HCT116 (cell line): Measurements from ENCODE around the gene ADARB1. TPM values are rescaled to one million over a fixed set of nuclear protein-coding genes. Genes with fewer than 3 reads are reported as not detected.

Experiments
- ATAC-seq: fragments of 200-7000 bp; cut with Tn5 transposase; 2 replicates; pipeline ENCODE4 v1.9.1; 2020; ENCODE audit warnings: mild to moderate bottlenecking, moderate library complexity
- BruUV-seq: library from RNA; stranded (reverse); fragments of 400-500 nt; replicated peaks from 2 replicates; lab custom pipeline; 2021; lab: Mats Ljungman, UMichigan
- CTCF ChIA-PET: fragments of 300-600 bp; sonication (Branson Sonifier 250); formaldehyde crosslinking; loops from one replicate; lab custom pipeline; 2021; ENCODE audit warnings: antibody characterized with exemption; lab: Charles Lee
- POLR2A ChIA-PET: fragments of 300-600, 350-600 bp; sonication (Branson Sonifier 250); formaldehyde crosslinking; loops from one replicate; lab custom pipeline; 2021; ENCODE audit warnings: antibody characterized with exemption; lab: Charles Lee
- RAD21 ChIA-PET, 2 experiments: fragments of 300-600 bp; sonication (Branson Sonifier 250); formaldehyde crosslinking; loops; one replicate each; lab custom pipeline; 2023; ENCODE audit warnings: low total read pairs in 2 of 2; ENCODE audit not compliant: uncharacterized antibody in 2 of 2, unreplicated experiment in 2 of 2, low non-redundant PET in 1 of 2; lab: Charles Lee
- DNase-seq: peaks from one replicate; pipeline ENCODE4 v3.0.0-alpha.2; 2010; ENCODE audit warnings: low read depth, low spot score
- H2AFZ ChIP-seq: fragments of 200-600 bp; shearing (Covaris generic), sonication (generic); 2 replicates; pipeline ENCODE4 v1.6.1; 2017; ENCODE audit warnings: low read depth, mixed run types, mixed read lengths, antibody characterized with exemption, low read length; ENCODE audit not compliant: poor library complexity, severe bottlenecking
- H3K27ac ChIP-seq: 2 replicates; pipeline ENCODE4 v1.5.1; 2012; ENCODE audit warnings: low read depth, low read length
- H3K27me3 ChIP-seq: fragments of 200-600 bp; sonication (generic); 2 replicates; pipeline ENCODE4 v1.6.1; 2016; ENCODE audit warnings: mixed run types, low read length, mixed read lengths; ENCODE audit not compliant: insufficient read depth
- H3K36me3 ChIP-seq, 2 experiments: fragments of 200-500 bp in 1 of 2; fragments of 200-600 bp in 1 of 2; sonication (Bioruptor generic) in 1 of 2; sonication (generic) in 1 of 2; 2 replicates each; pipeline versions ENCODE4 v1.5.1 to v1.6.1; 2014 to 2016; ENCODE audit warnings: low read length in 2 of 2, inconsistent platforms in 1 of 2, mixed read lengths in 1 of 2, mixed run types in 1 of 2; ENCODE audit not compliant: insufficient read depth in 2 of 2, control insufficient read depth in 1 of 2
- H3K4me1 ChIP-seq, 2 experiments: fragments of 200-600 bp in 1 of 2; sonication (generic) in 1 of 2; 2 replicates each; pipeline versions ENCODE4 v1.5.1 to v1.6.1; 2012 to 2017; ENCODE audit warnings: low read length in 2 of 2, inconsistent platforms in 1 of 2, mild to moderate bottlenecking in 1 of 2, mixed read lengths in 1 of 2, mixed run types in 1 of 2, moderate library complexity in 1 of 2; ENCODE audit not compliant: insufficient read depth in 2 of 2, control insufficient read depth in 1 of 2
- H3K4me2 ChIP-seq: fragments of 200-600 bp; sonication (generic); 2 replicates; pipeline ENCODE4 v1.6.1; 2017; ENCODE audit warnings: mixed run types, low read length, mixed read lengths
- H3K4me3 ChIP-seq, 2 experiments: fragments of 200-600 bp in 1 of 2; sonication (generic) in 1 of 2; replicated peaks in 1 of 2; 2 replicates each; pipeline ENCODE4 v1.5.1; 2011 to 2016; ENCODE audit warnings: low read length in 2 of 2, control low read depth in 1 of 2, low read depth in 1 of 2, mild to moderate bottlenecking in 1 of 2, mixed read lengths in 1 of 2, mixed run types in 1 of 2
- H3K79me2 ChIP-seq: fragments of 200-600 bp; sonication (generic); 2 replicates; pipeline ENCODE4 v1.6.1; 2017; ENCODE audit warnings: mild to moderate bottlenecking, mixed run types, low read length, moderate library complexity, mixed read lengths; ENCODE audit not compliant: insufficient read depth
- H3K9ac ChIP-seq: fragments of 200-600 bp; sonication (generic); 2 replicates; pipeline ENCODE4 v1.6.1; 2016; ENCODE audit warnings: low read length, mixed read lengths
- H3K9me2 ChIP-seq: fragments of 200-600 bp; sonication (generic), shearing (Covaris generic); 2 replicates; pipeline ENCODE4 v1.6.1; 2017; ENCODE audit warnings: mixed run types, mild to moderate bottlenecking, moderate library complexity; ENCODE audit not compliant: insufficient read depth
- H3K9me3 ChIP-seq, 2 experiments: fragments of 200-500 bp in 1 of 2; fragments of 200-600 bp in 1 of 2; sonication (Bioruptor generic) in 1 of 2; sonication (generic) in 1 of 2; 2 replicates each; pipeline ENCODE4 v1.6.1; 2014 to 2017; ENCODE audit warnings: low read length in 2 of 2, mixed read lengths in 2 of 2, inconsistent platforms in 1 of 2, low read depth in 1 of 2, mild to moderate bottlenecking in 1 of 2, mixed run types in 1 of 2, moderate library complexity in 1 of 2; ENCODE audit not compliant: control insufficient read depth in 1 of 2, insufficient read depth in 1 of 2
- H4K20me1 ChIP-seq: fragments of 200-600 bp; sonication (generic), shearing (Covaris generic); 2 replicates; pipeline ENCODE4 v1.6.1; 2017; ENCODE audit warnings: mixed run types, mild to moderate bottlenecking, moderate library complexity; ENCODE audit not compliant: insufficient read depth
- ATF3 ChIP-seq: IDR thresholded peaks from 2 replicates; pipeline ENCODE4 v1.6.1; 2012
- CBX3 ChIP-seq: IDR thresholded peaks from 2 replicates; pipeline ENCODE4 v1.6.1; 2012; ENCODE audit warnings: low read depth
- CEBPB ChIP-seq: IDR thresholded peaks from 2 replicates; pipeline ENCODE4 v1.6.1; 2012; ENCODE audit warnings: low read depth
- CTCF ChIP-seq, 3 experiments: fragments of 200-600 bp in 1 of 3; sonication (generic) in 1 of 3; IDR thresholded peaks in 2 of 3; conservative IDR thresholded peaks in 1 of 3; 2 replicates each; pipeline ENCODE4 v1.5.1; 2012 to 2017; ENCODE audit warnings: low read depth in 2 of 3, low read length in 2 of 3, antibody characterized with exemption in 1 of 3, borderline replicate concordance in 1 of 3, control low read depth in 1 of 3, mild to moderate bottlenecking in 1 of 3, mixed read lengths in 1 of 3, mixed run types in 1 of 3, moderate library complexity in 1 of 3; ENCODE audit not compliant: insufficient read depth in 1 of 3
- EGR1 ChIP-seq: IDR thresholded peaks from 2 replicates; pipeline ENCODE4 v1.6.1; 2012; ENCODE audit warnings: low read depth
- ELF1 ChIP-seq: IDR thresholded peaks from 2 replicates; pipeline ENCODE4 v1.6.1; 2012; ENCODE audit warnings: low read depth, borderline replicate concordance
- EZH2 ChIP-seq: fragments of 200-600 bp; sonication (generic); IDR thresholded peaks from 2 replicates; pipeline ENCODE4 v1.6.1; 2017; ENCODE audit warnings: antibody characterized with exemption, mixed run types
- FOSL1 ChIP-seq: IDR thresholded peaks from 2 replicates; pipeline ENCODE4 v1.6.1; 2012; ENCODE audit warnings: low read depth
- JUND ChIP-seq: IDR thresholded peaks from 2 replicates; pipeline ENCODE4 v1.6.1; 2012
- MAX ChIP-seq: IDR thresholded peaks from 2 replicates; pipeline ENCODE4 v1.6.1; 2012
- POLR2A ChIP-seq: IDR thresholded peaks from 2 replicates; pipeline ENCODE4 v1.7.0; 2011; ENCODE audit warnings: borderline replicate concordance; ENCODE audit not compliant: insufficient read depth, insufficient read length; ENCODE audit errors: extremely low read depth
- POLR2AphosphoS5 ChIP-seq: IDR thresholded peaks from 2 replicates; pipeline ENCODE4 v1.6.1; 2011; ENCODE audit warnings: mild to moderate bottlenecking, low read depth, low read length, moderate library complexity
- REST ChIP-seq: IDR thresholded peaks from 2 replicates; pipeline ENCODE4 v1.6.1; 2012; ENCODE audit warnings: low read depth
- SP1 ChIP-seq: IDR thresholded peaks from 2 replicates; pipeline ENCODE4 v1.6.1; 2012; ENCODE audit warnings: low read depth
- SRF ChIP-seq: IDR thresholded peaks from 2 replicates; pipeline ENCODE4 v1.6.1; 2012; ENCODE audit warnings: low read depth
- TCF7L2 ChIP-seq: IDR thresholded peaks from 2 replicates; pipeline ENCODE4 v1.7.0; 2011; ENCODE audit warnings: borderline replicate concordance, inconsistent platforms; ENCODE audit not compliant: insufficient read depth, insufficient read length; ENCODE audit errors: extremely low read depth
- YY1 ChIP-seq: IDR thresholded peaks from 2 replicates; pipeline ENCODE4 v1.6.1; 2011; ENCODE audit warnings: low read length, low read depth, moderate library complexity, mild to moderate bottlenecking; ENCODE audit not compliant: insufficient replicate concordance; ENCODE audit errors: extremely low read depth
- ZBTB33 ChIP-seq: IDR thresholded peaks from 2 replicates; pipeline ENCODE4 v1.6.1; 2011; ENCODE audit warnings: mild to moderate bottlenecking, low read length, moderate library complexity; ENCODE audit not compliant: insufficient replicate concordance; ENCODE audit errors: extremely low read depth
- ZFX ChIP-seq: fragments of 450-650 bp; IDR thresholded peaks from 2 replicates; pipeline ENCODE4 v1.6.1; 2017
- ZNF274 ChIP-seq: fragments of 200-500 bp; sonication (Bioruptor generic); IDR thresholded peaks from 2 replicates; pipeline ENCODE4 v1.6.1; 2014; ENCODE audit warnings: mild to moderate bottlenecking, low read depth, low read length, inconsistent platforms
- intact Hi-C: fragments of 100-400 bp; cut with micrococcal nuclease; formaldehyde crosslinking; loops from 2 replicates; pipeline ENCODE4 v1.10.0; 2022
- total RNA-seq: library from RNA; stranded (reverse); gene quantifications from one replicate; pipeline ENCODE4 v1.2.1, GENCODE V29; 2021; ENCODE audit not compliant: unreplicated experiment

The ADARB1 gene
- total RNA-seq, 1 experiment from 2014 or later: 13.5 TPM

GRCh38 chr21:45079351-45079750, 5.0 kb downstream of the ADARB1 start:
- intact Hi-C loops: no loop called here
- Histone ChIP-seq H3K27me3 (no peaks in the 10 kb centered on the region), H3K9me3 (no peaks in the 10 kb centered on the region), H3K36me3 (no peaks in the 10 kb centered on the region), H3K79me2 (peaks cover 26% of the 10 kb centered on the region; the same call in 1 of the 2 replicates), H3K4me2 (no peak overlapping the region), H4K20me1 (no peaks in the 10 kb centered on the region), H3K27ac (no peak overlapping the region), H2AFZ (no peak overlapping the region), H3K4me3 (no peak overlapping the region), H3K9me2 (no peaks in the 10 kb centered on the region), H3K4me1 (peaks cover 13 to 21% of the 10 kb centered on the region in 2 experiments), H3K9ac (no peak overlapping the region)
- TF ChIP-seq CEBPB: no peak
- no peak for TF ChIP-seq MAX
- no peak for TF ChIP-seq FOSL1
- TF ChIP-seq CTCF (IDR thresholded peaks at IDR 0.05 in 2 of 3, conservative IDR thresholded peaks at IDR 0.05 in 1 of 3; ENCODE audit: borderline replicate concordance in 1 of 3, insufficient read depth in 1 of 3, low read depth in 2 of 3, low read length in 2 of 3): no peak
- no peak for TF ChIP-seq JUND
- TF ChIP-seq TCF7L2: no peak
- no peak for TF ChIP-seq ZBTB33
- TF ChIP-seq ZFX: no peak
- TF ChIP-seq POLR2AphosphoS5: no peak
- TF ChIP-seq ELF1: no peak
- no peak for TF ChIP-seq ATF3
- TF ChIP-seq SRF: no peak
- TF ChIP-seq YY1: no peak
- no peak for TF ChIP-seq EGR1
- TF ChIP-seq SP1: no peak
- no peak for TF ChIP-seq CBX3
- TF ChIP-seq POLR2A: no peak
- no peak for TF ChIP-seq EZH2
- TF ChIP-seq REST: no peak
- TF ChIP-seq ZNF274: no peak
- ChIA-PET RAD21 (no interaction called here), CTCF (interaction anchor here (1.1 to 2.0 kb wide), 3 partner anchors 20 to 49 kb away, joined by 4 read pairs; no protein-coding TSS in a partner anchor), POLR2A (no interaction called here)
- ATAC-seq (no peak), DNase-seq (no peak)
- BruUV-seq: no TSS peak
